Stimulated activated CD4-positive, alpha-beta T cell treated with anti-CD3 and anti-CD28 coated beads, TNF-alpha, amount 100 ng/mL, for 1 hour (primary cell): ENCODE data around the gene LAMB1.
"Not testable (repeated sequence)": the region's sequence is repeated elsewhere in the genome, so short reads cannot be mapped to it uniquely, and the experiment has no call there.

Experiments
- DNase-seq, 3 donors: peaks; one replicate each; pipeline ENCODE4 v3.0.0-alpha.2; 2020; ENCODE audit warnings: low read depth in 3 of 3, low spot score in 1 of 3

The LAMB1 gene

GRCh38 chr7:107972941-107973376, 30.0 kb downstream of the LAMB1 start:
- no peak for DNase-seq

- no peak for DNase-seq
These were observed 30.9 kb downstream of the LAMB1 start for GRCh38 chr7:107972075-107972482.

- no peak for DNase-seq
These were observed 31.3 kb downstream of the LAMB1 start for GRCh38 chr7:107971613-107972012.

- no peak for DNase-seq
These were observed 31.9 kb downstream of the LAMB1 start for GRCh38 chr7:107971100-107971499.

GRCh38 chr7:107969856-107970255, 33.1 kb downstream of the LAMB1 start:
- no peak for DNase-seq

GRCh38 chr7:107968449-107968848, 34.5 kb downstream of the LAMB1 start:
- DNase-seq = no peak

- no peak for DNase-seq
These were observed 35.5 kb downstream of the LAMB1 start for GRCh38 chr7:107967420-107967819.

GRCh38 chr7:107966711-107967110, 36.2 kb downstream of the LAMB1 start:
- DNase-seq = no peak

- no peak for DNase-seq
These were observed 38.5 kb downstream of the LAMB1 start for GRCh38 chr7:107964510-107964909.

GRCh38 chr7:107962817-107963216, 40.1 kb downstream of the LAMB1 start:
- DNase-seq = no peak

GRCh38 chr7:107961405-107961804, 41.6 kb downstream of the LAMB1 start:
- no peak for DNase-seq

- DNase-seq = no peak
These were observed 42.7 kb downstream of the LAMB1 start for GRCh38 chr7:107960272-107960671.

- DNase-seq = no peak
These were observed 43.4 kb downstream of the LAMB1 start for GRCh38 chr7:107959527-107959898.

- DNase-seq = no peak
These were observed 44.0 kb downstream of the LAMB1 start for GRCh38 chr7:107958764-107959526.

- DNase-seq = no peak
These were observed 45.5 kb downstream of the LAMB1 start for GRCh38 chr7:107957436-107957835.

GRCh38 chr7:107956950-107957349, 46.0 kb downstream of the LAMB1 start:
- DNase-seq = not testable (repeated sequence)

GRCh38 chr7:107955394-107955793, 47.6 kb downstream of the LAMB1 start:
- DNase-seq = no peak

- no peak for DNase-seq
These were observed 49.0 kb downstream of the LAMB1 start for GRCh38 chr7:107953924-107954303.

- DNase-seq = no peak
These were observed 49.6 kb downstream of the LAMB1 start for GRCh38 chr7:107953265-107953923.

- DNase-seq = no peak
These were observed 51.1 kb downstream of the LAMB1 start for GRCh38 chr7:107951896-107952295.

GRCh38 chr7:107951172-107951787, 51.7 kb downstream of the LAMB1 start:
- DNase-seq = no peak

- no peak for DNase-seq
These were observed 53.5 kb downstream of the LAMB1 start for GRCh38 chr7:107949443-107949935.
